NCI-H2107 (cell line): ENCODE results near the gene DNAH11.
A peak's percentile ranks its signal among the peaks of the same experiment; 100 is the strongest.

Source experiments
- DNase-seq: peaks from one replicate; lab custom pipeline; 2025; lab: John Stamatoyannopoulos, UW

DNAH11 gene

GRCh38 chr7:21938463-21938862 lies 395.6 kb downstream of the DNAH11 start:
- DNase-seq: no peak

- no peak for DNase-seq
Observed at GRCh38 chr7:21939136-21939857, 396.5 kb downstream of the DNAH11 start.

- DNase-seq: no peak
Observed at GRCh38 chr7:21939858-21940372, 397.1 kb downstream of the DNAH11 start.

- no peak for DNase-seq
Observed at GRCh38 chr7:21941611-21942141, 398.8 kb downstream of the DNAH11 start.

GRCh38 chr7:21942955-21943354 lies 400.1 kb downstream of the DNAH11 start:
- DNase-seq: no peak

- no peak for DNase-seq
Observed at GRCh38 chr7:21943436-21943835, 400.6 kb downstream of the DNAH11 start.

- peak; percentile 46 for DNase-seq
Observed at GRCh38 chr7:21944616-21945453, 402.0 kb downstream of the DNAH11 start.

GRCh38 chr7:21945454-21946221 lies 402.8 kb downstream of the DNAH11 start, which contains the start of gene CDCA7L:
CDCA7L (minus strand) TSS chr7:21945899; CDS start chr7:21945804, 95 bp downstream.
- DNase-seq: peak; percentile 62

- no peak for DNase-seq
Observed at GRCh38 chr7:21946222-21946709, 403.4 kb downstream of the DNAH11 start.

- DNase-seq: no peak
Observed at GRCh38 chr7:21947056-21947455, 404.2 kb downstream of the DNAH11 start.

- DNase-seq: no peak
Observed at GRCh38 chr7:21947946-21948345, 405.1 kb downstream of the DNAH11 start.

GRCh38 chr7:21948364-21948763 lies 405.5 kb downstream of the DNAH11 start:
- DNase-seq: no peak

- DNase-seq: no peak
Observed at GRCh38 chr7:21948887-21949540, 406.2 kb downstream of the DNAH11 start.
